Body of pancreas (tissue), 4 donors: Measurements from ENCODE around the gene TRIM77.
"Not testable (repeated sequence)": the region's sequence is repeated elsewhere in the genome, so short reads cannot be mapped to it uniquely, and the experiment has no call there.

Source experiments
- POLR2A ChIP-seq, 3 donors: fragments of 450-650 bp; IDR thresholded peaks; one replicate each; pipeline ENCODE4 v1.6.1; 2016; ENCODE audit warnings: antibody characterized with exemption in 3 of 3, mild to moderate bottlenecking in 2 of 3
- TF ChIP-seq, protein P1 (sequence below), 7 experiments: fragments of 450-650 bp in 4 of 7; fragments of 200-600 bp in 3 of 7; sonication (generic) in 3 of 7; IDR thresholded peaks; one replicate each; pipeline ENCODE4 v1.5.1; 2016 to 2019; ENCODE audit warnings: antibody characterized with exemption in 7 of 7

DNA sequence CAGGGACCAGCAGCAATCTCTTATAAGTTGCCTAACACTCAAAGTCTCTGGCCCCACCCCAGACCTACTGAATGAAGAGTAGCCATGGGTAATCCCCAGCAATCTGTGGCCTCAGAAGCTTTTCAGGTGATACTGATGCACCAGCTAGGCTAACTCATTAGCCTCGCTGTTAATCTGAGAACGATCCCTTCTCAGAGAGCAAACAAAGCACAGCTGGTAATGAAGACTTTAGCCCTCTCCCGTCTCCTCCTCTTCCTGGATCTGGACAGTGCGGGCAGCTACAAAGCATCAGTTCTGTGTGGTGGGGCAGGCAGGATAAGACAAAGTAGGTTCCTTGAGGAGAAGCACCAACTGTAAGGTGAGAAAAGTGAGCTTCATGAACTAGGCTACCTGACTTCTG, 3.0 kb upstream of the TRIM77 start:
- TF ChIP-seq, protein P1, sequence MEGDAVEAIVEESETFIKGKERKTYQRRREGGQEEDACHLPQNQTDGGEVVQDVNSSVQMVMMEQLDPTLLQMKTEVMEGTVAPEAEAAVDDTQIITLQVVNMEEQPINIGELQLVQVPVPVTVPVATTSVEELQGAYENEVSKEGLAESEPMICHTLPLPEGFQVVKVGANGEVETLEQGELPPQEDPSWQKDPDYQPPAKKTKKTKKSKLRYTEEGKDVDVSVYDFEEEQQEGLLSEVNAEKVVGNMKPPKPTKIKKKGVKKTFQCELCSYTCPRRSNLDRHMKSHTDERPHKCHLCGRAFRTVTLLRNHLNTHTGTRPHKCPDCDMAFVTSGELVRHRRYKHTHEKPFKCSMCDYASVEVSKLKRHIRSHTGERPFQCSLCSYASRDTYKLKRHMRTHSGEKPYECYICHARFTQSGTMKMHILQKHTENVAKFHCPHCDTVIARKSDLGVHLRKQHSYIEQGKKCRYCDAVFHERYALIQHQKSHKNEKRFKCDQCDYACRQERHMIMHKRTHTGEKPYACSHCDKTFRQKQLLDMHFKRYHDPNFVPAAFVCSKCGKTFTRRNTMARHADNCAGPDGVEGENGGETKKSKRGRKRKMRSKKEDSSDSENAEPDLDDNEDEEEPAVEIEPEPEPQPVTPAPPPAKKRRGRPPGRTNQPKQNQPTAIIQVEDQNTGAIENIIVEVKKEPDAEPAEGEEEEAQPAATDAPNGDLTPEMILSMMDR (IDR thresholded peaks at IDR 0.05): not testable (repeated sequence)
- TF ChIP-seq POLR2A (IDR thresholded peaks at IDR 0.05): not testable (repeated sequence)
